HepG2 (cell line): ENCODE data around the gene LIMA1.

Experiments used
- FIP1L1 ChIP-seq: fragments of 200-400 bp; formaldehyde crosslinking; IDR thresholded peaks from 2 replicates; pipeline ENCODE4 v1.6.1; 2018; ENCODE audit warnings: low read depth, mild to moderate bottlenecking, low read length, moderate library complexity, borderline replicate concordance; ENCODE audit not compliant: insufficient read depth
- HOXD1 ChIP-seq: sonication (generic); formaldehyde crosslinking; IDR thresholded peaks from 2 replicates; pipeline ENCODE4 v1.5.0; 2020; ENCODE audit warnings: missing genetic modification reagents
- POLR2A ChIP-seq, 2 experiments: IDR thresholded peaks; 2 replicates each; pipeline ENCODE4 v1.6.1; 2011; ENCODE audit warnings: low read depth in 2 of 2, low read length in 2 of 2, mild to moderate bottlenecking in 1 of 2, moderate library complexity in 1 of 2; ENCODE audit not compliant: insufficient read depth in 1 of 2
- RFX5 ChIP-seq: IDR thresholded peaks from 2 replicates; pipeline ENCODE4 v1.6.1; 2011; ENCODE audit warnings: low read depth, low read length, improper control_type of control experiment
- TRIM24 ChIP-seq: sonication (generic); formaldehyde crosslinking; IDR thresholded peaks from 2 replicates; pipeline ENCODE4 v1.8.0; 2022; ENCODE audit warnings: mild to moderate bottlenecking, missing genetic modification reagents
- TF ChIP-seq, protein P1 (sequence below): sonication (generic); formaldehyde crosslinking; IDR thresholded peaks from 2 replicates; pipeline ENCODE4 v1.5.0; 2020; ENCODE audit warnings: mild to moderate bottlenecking, missing genetic modification reagents, moderate library complexity
- TF ChIP-seq, protein P2 (sequence below): IDR thresholded peaks from 2 replicates; pipeline ENCODE4 v1.6.1; 2018; ENCODE audit warnings: missing genetic modification reagents, mild to moderate bottlenecking, missing compliant biosample characterization

DNA sequence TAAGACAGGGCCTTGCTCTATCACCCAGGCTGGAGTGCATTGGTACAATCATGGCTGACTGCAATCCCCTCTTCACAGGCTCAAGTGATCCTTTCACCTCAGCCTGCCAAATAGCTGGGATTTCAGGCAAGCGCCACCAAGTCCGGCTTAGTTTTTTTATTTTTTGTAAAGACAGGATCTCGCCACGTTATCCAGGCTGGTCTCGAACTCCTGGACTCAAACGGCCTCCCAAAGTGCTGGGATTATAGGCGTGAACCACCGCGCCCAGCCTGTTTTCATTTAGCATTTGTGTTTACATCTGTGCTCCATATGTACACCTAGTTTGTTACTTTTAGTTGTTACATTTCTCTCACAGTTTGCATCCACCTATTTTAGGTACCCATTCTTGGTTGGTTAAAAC, 32.5 kb upstream of the LIMA1 start:
- TF ChIP-seq POLR2A (IDR thresholded peaks at IDR 0.05; ENCODE audit: insufficient read depth in 1 of 2, low read depth in 2 of 2, low read length in 2 of 2) (no peak), FIP1L1 (no peak), RFX5 (no peak), TRIM24 (CRISPR knock-in tag) (no peak), HOXD1 (no peak)
- TF ChIP-seq, protein P1, sequence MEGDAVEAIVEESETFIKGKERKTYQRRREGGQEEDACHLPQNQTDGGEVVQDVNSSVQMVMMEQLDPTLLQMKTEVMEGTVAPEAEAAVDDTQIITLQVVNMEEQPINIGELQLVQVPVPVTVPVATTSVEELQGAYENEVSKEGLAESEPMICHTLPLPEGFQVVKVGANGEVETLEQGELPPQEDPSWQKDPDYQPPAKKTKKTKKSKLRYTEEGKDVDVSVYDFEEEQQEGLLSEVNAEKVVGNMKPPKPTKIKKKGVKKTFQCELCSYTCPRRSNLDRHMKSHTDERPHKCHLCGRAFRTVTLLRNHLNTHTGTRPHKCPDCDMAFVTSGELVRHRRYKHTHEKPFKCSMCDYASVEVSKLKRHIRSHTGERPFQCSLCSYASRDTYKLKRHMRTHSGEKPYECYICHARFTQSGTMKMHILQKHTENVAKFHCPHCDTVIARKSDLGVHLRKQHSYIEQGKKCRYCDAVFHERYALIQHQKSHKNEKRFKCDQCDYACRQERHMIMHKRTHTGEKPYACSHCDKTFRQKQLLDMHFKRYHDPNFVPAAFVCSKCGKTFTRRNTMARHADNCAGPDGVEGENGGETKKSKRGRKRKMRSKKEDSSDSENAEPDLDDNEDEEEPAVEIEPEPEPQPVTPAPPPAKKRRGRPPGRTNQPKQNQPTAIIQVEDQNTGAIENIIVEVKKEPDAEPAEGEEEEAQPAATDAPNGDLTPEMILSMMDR (CRISPR knock-in tag) = no peak
- TF ChIP-seq, protein P2, sequence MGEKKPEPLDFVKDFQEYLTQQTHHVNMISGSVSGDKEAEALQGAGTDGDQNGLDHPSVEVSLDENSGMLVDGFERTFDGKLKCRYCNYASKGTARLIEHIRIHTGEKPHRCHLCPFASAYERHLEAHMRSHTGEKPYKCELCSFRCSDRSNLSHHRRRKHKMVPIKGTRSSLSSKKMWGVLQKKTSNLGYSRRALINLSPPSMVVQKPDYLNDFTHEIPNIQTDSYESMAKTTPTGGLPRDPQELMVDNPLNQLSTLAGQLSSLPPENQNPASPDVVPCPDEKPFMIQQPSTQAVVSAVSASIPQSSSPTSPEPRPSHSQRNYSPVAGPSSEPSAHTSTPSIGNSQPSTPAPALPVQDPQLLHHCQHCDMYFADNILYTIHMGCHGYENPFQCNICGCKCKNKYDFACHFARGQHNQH = no peak
